ENCODE data around the gene PIGV.
A peak's percentile ranks its signal among the peaks of the same experiment; 100 is the strongest.

The PIGV gene

DNA sequence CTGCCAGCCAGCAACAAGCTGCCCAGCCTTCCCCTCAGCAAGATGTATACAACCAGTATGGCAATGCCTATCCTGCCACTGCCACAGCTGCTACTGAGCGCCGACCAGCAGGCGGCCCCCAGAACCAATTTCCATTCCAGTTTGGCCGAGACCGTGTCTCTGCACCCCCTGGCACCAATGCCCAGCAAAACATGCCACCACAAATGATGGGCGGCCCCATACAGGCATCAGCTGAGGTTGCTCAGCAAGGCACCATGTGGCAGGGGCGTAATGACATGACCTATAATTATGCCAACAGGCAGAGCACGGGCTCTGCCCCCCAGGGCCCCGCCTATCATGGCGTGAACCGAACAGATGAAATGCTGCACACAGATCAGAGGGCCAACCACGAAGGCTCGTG lies 13.3 kb upstream of the PIGV start:
- DNase-seq = no peak

DNA sequence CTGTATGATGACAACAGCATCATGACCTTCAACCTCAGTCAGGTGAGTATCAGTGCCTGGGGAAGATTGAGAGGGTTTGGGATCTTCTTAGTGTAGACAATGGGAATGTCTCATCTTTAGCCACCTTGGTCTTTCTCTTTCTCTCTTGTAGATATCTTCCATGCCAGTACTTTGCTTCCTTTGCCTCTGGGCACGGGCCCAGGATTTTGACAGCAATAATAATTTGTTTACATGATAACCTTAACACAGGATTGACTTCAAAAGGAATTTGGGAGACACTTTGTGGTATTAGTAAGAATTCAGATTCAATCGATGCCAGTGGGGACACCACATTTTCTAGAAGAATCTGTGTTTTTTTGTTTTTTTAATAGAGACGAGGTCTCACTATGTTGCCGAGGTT lies 12.1 kb upstream of the PIGV start:
- no peak for DNase-seq

DNA sequence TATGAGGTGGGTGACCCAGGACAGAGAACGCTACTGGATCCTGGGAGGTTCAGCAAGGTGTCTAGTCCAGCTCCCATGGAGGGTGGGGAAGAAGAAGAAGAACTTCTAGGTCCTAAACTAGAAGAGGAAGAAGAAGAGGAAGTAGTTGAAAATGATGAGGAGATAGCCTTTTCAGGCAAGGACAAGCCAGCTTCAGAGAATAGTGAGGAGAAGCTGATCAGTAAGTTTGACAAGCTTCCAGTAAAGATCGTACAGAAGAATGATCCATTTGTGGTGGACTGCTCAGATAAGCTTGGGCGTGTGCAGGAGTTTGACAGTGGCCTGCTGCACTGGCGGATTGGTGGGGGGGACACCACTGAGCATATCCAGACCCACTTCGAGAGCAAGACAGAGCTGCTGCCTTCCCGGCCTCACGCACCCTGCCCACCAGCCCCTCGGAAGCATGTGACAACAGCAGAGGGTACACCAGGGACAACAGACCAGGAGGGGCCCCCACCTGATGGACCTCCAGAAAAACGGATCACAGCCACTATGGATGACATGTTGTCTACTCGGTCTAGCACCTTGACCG lies 8.6 kb upstream of the PIGV start:
- DNase-seq = no peak

DNA sequence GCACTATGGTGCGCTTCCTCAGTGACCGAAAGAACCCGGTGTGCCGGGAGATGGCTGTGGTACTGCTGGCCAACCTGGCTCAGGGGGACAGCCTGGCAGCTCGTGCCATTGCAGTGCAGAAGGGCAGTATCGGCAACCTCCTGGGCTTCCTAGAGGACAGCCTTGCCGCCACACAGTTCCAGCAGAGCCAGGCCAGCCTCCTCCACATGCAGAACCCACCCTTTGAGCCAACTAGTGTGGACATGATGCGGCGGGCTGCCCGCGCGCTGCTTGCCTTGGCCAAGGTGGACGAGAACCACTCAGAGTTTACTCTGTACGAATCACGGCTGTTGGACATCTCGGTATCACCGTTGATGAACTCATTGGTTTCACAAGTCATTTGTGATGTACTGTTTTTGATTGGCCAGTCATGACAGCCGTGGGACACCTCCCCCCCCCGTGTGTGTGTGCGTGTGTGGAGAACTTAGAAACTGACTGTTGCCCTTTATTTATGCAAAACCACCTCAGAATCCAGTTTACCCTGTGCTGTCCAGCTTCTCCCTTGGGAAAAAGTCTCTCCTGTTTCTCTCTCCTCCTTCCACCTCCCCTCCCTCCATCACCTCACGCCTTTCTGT lies 7.3 kb upstream of the PIGV start:
- no peak for DNase-seq

GRCh38 chr1:26781206-26781825 lies 6.4 kb upstream of the PIGV start:
- DNase-seq = no peak

- no peak for DNase-seq
Measured at GRCh38 chr1:26782521-26783212, 5.1 kb upstream of the PIGV start.

DNA sequence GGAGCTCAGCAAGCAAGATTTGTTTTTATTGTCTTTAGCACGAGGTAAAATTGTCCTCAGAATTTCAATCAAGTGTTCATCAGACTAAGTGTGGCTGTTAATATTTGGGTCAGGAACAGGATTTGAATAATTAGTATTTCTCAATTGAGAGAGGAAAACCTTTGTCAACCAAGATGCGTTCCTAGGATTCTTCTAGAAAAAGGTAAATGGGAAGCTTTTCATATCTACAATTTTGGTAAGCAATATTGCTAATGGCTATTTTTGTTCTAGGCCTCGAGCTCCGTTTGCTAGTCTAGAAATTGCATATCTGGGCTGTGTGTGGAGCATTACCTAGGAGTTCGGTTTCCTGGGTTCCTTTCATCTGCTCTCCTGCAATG lies 4.1 kb upstream of the PIGV start:
- no peak for DNase-seq

DNA sequence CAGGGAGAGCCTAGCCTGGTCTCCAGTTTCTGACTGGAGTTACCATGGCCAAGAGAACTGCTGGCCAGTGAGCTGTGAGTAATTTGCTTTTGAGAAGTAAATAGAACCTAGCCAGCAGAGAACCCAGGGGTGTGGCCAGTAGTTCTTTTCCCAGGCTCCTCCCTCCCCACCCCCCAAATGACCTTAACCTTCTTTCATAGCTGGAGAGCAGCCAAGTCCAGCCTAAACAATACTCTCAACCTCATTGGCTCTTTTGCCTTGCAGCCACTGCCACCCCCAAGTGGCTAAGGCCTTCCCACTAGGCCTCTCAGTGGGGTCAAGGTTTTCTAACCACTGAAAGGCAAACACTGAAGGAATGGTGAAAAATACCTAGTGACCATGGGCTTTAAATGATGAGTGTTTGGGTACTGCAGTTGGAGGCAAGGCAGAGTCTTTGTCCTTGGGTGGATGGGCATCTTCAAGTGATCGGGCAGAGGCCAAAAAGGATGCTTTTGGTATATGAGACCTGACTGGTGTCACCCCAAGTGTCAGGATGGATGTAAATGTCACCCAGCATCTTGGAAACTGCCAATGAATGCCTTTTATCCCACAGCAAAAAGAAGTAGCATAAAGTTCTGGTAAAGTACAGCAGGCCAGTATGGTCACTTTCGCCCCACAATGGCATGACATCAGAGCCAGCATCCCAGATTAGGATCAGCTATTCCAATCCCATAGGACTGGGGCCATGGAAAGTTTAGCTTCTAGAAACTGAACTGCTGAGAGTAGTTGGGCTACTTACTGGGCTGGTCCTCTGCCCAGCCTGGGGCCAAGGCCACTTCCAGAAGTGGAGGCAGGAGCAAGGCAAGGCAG lies 3.5 kb upstream of the PIGV start:
- DNase-seq = peak; percentile 73

DNA sequence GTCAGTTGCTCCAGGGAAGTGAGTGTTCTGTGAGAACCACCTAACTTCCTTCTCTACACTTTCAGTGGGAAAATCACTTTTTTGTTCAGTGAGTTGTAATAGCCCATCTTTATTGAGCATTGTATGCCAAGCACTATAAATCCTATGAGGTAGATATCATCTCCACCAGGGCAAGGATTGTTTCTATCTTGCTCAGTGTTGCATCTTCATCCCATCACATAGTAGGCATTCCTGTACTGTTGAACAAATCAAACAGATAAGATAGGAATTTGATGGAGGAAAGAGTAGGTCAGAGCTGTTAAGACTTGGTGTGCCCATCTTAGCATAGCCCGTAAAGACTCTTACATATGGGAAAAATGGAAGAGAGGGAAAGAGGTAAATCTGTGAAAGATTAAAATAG lies 2.9 kb upstream of the PIGV start:
- DNase-seq = peak; percentile 40

DNA sequence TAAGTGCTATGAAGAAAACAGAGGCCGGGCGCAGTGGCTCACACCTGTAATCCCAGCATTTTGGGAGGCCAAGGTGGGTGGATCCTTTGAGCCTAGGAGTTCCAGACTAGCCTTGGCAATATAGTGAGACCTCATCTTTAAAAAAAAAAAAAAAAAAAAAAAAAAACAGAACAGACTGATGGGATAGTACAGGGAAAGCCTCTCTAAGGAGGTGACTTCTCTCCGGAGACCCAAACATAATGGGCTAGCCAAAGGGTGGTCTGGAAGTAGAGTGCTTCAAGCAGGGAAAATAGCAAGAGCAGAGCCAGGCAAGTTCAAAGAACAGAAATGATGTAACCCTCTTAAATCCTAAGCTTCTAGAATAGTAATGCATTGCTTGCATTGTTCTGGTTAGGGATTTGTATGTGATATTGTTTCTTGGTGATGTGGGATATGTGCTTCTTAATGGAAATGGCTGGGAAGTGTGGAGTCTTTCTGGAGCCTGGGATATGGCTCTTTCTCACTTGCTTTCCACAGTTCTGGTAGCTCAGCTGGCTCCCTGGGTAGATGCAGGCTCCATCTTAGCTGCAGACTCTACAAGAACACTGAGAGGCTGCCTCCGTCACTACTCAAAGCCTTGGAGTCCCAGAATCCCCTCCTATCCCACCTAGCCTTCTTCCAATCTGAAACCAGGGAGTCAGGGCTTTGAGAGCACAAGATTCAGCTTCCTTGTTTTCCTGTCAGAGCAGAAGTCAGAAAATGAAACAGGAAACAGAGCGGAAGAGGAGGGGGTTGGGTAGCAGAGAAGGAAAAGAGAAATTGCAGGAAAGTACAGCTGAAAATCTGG lies 1.9 kb upstream of the PIGV start:
- peak; percentile 72 for DNase-seq

GRCh38 chr1:26786437-26787380 lies 1.0 kb upstream of the PIGV start:
- DNase-seq = peak; percentile 92

GRCh38 chr1:26787381-26787705 lies 407 bp upstream of the PIGV start:
- peak; percentile 66 for DNase-seq

GRCh38 chr1:26788515-26788785 lies 700 bp downstream of the PIGV start:
- no peak for DNase-seq

- DNase-seq = peak; percentile 86
Measured at GRCh38 chr1:26788836-26789611, 1.3 kb downstream of the PIGV start.

DNA sequence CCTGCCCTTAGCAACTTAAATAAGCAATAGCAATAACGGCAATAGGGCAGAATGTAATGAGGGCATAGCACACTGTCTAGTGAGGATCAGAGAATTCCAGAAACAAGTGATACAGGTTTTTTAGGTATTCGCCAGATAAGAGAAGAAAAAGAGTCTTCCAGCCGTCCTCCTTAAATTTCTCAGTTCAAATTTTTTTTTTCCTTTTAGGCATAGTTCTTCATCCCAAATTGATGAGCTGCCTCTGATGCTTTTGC lies 1.8 kb downstream of the PIGV start:
- no peak for DNase-seq

DNA sequence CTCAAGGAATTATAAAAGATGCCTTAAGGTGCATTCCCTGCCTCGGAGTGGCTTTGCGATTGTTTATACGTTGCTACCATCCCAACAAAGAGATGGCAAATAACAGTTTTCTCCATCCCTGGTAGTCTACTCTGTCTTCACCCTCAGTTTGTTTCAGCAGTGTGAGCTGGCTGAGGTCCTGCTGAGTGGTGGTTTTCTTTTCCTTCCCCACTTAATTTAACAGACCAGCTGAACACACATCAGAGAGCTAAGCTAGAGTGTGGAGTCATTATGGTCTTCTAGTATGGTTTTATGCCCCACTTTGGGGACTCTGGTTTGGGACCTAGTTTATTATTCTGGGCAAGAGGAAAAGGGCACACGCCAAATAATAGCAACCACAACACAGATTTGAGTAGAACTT lies 2.2 kb downstream of the PIGV start:
- no peak for DNase-seq

- peak; percentile 40 for DNase-seq
Measured at GRCh38 chr1:26790551-26790953, 2.8 kb downstream of the PIGV start.

DNA sequence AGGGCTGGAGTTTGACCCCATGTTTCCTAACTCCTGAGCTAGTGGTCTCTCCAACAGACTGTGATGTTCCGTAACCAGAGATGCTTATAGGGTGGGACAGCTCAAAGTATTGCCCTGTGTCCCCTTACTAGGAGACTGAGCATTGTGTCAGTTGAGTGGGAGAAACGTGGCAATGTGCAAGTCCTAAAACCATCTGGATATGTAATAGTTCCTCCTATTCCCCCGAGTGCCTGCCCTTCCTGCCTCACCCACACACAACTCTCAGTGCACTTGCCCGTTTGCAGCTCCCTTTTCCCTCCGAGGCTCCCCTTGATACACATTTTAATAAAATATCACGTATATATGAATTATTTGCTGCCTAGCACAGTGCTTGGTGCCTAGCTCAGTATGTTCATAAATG lies 3.4 kb downstream of the PIGV start:
- DNase-seq = no peak

DNA sequence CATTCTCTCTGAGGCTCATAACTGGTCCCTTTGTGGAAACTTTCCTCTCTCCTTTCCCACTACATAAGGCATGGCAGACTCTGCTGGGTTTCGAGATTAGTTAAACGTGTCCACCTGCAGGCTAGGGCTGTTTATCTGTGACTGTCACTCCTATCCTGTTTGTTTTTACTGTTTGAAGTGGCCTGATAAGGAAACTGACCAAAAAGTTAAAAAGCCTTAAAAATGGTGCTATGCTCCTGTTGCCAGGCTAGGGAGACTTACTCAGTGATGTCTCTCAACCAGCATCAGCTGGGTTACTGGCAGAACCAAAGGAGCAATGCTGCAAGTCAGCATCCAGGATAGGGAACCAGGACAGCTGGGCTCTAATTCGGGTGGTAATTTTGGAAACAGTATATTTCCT lies 3.9 kb downstream of the PIGV start:
- DNase-seq = no peak

- DNase-seq = no peak
Measured at GRCh38 chr1:26792924-26793323, 5.2 kb downstream of the PIGV start.

GRCh38 chr1:26794391-26794790 lies 6.6 kb downstream of the PIGV start:
- no peak for DNase-seq

All from fibroblast of skin of back (primary cell).